ENCODE measurements around the gene ZC3H15.

DNA sequence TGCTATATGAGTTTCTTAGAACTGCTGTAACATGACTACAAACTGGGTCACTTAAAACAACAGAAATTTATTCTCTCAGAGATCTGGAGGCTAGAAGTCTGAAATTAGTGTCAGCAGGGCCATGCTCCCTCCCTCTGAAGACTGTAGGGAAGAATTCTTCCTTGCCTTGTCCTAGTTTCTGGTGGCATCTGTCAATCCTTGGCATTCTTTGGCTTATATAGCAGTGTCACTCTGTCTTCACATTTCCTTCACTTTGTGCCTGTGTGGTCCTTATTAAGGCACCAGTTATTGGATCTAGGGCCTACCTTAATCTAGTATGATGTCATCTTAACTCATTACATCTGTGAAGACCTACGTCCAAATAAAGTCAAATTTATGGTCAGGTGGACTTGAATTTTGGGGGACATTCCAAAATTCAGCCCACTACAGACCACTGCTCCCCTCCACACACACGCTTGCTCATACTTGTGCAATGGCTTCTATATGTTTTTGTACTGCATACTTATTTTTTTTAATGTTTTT, 7.6 kb downstream of the ZC3H15 start:
- TF ChIP-seq CTCF (IDR thresholded peaks at IDR 0.05) (no peak), POLR2A (IDR thresholded peaks at IDR 0.05) (no peak), EP300 (IDR thresholded peaks at IDR 0.05; ENCODE audit: low read depth) (no peak)
